Liver (tissue), 9 donors: Measurements from ENCODE around the gene MAPKAP1. TPM values are rescaled to one million over a fixed set of nuclear protein-coding genes. Genes with fewer than 3 reads are reported as not detected.

ENCODE experiments used
- DNase-seq: peaks from one replicate; pipeline ENCODE4 v3.0.0-alpha.2; 2017; ENCODE audit warnings: low spot score
- H3K27ac ChIP-seq, 2 donors: one replicate each; pipeline ENCODE4 v1.7.0; 2013; ENCODE audit warnings: inconsistent platforms in 2 of 2, low read length in 2 of 2, control low read depth in 1 of 2, low read depth in 1 of 2, mild to moderate bottlenecking in 1 of 2
- H3K27me3 ChIP-seq, 4 donors: one replicate each; pipeline versions ENCODE4 v1.6.1 to v1.7.0; 2013; ENCODE audit warnings: low read length in 3 of 4, inconsistent platforms in 1 of 4, mild to moderate bottlenecking in 1 of 4, moderate library complexity in 1 of 4; ENCODE audit not compliant: control insufficient read depth in 4 of 4, insufficient read depth in 4 of 4
- H3K36me3 ChIP-seq, 4 donors: one replicate each; pipeline versions ENCODE4 v1.6.1 to v1.7.0; 2013; ENCODE audit warnings: low read length in 3 of 4, mild to moderate bottlenecking in 3 of 4, low read depth in 1 of 4, moderate library complexity in 1 of 4; ENCODE audit not compliant: control insufficient read depth in 4 of 4, insufficient read depth in 3 of 4
- H3K4me1 ChIP-seq, 4 donors: one replicate each; pipeline versions ENCODE4 v1.6.1 to v1.7.0; 2013; ENCODE audit warnings: low read length in 3 of 4, mild to moderate bottlenecking in 3 of 4, moderate library complexity in 1 of 4; ENCODE audit not compliant: control insufficient read depth in 4 of 4, insufficient read depth in 4 of 4
- H3K4me3 ChIP-seq, 3 donors: one replicate each; pipeline versions ENCODE4 v1.6.1 to v1.7.0; 2013; ENCODE audit warnings: low read length in 3 of 3, control low read depth in 1 of 3, low read depth in 1 of 3, mild to moderate bottlenecking in 1 of 3
- H3K9ac ChIP-seq, 2 donors: one replicate each; pipeline ENCODE4 v1.7.0; 2013; ENCODE audit warnings: low read length in 2 of 2, mild to moderate bottlenecking in 2 of 2, moderate library complexity in 2 of 2, control low read depth in 1 of 2, low read depth in 1 of 2
- H3K9me3 ChIP-seq, 4 donors: one replicate each; pipeline versions ENCODE4 v1.6.1 to v1.7.0; 2013; ENCODE audit warnings: low read length in 3 of 4; ENCODE audit not compliant: control insufficient read depth in 4 of 4
- ATF3 ChIP-seq: IDR thresholded peaks from 2 replicates; pipeline ENCODE4 v1.6.1; 2016; ENCODE audit warnings: antibody characterized with exemption
- CTCF ChIP-seq: fragments of 150-350 bp; IDR thresholded peaks from 2 replicates; pipeline ENCODE4 v1.5.1; 2017; ENCODE audit warnings: improper control_type of control experiment, low read depth, low read length; ENCODE audit not compliant: missing input control
- EGR1 ChIP-seq, 2 donors: IDR thresholded peaks; 2 replicates each; pipeline ENCODE4 v1.6.1; 2016 to 2018; ENCODE audit warnings: antibody characterized with exemption in 2 of 2, low read depth in 2 of 2
- FOXA1 ChIP-seq: IDR thresholded peaks from 2 replicates; pipeline ENCODE4 v1.6.1; 2016; ENCODE audit warnings: antibody characterized with exemption
- FOXA2 ChIP-seq: IDR thresholded peaks from 2 replicates; pipeline ENCODE4 v1.6.1; 2016; ENCODE audit warnings: antibody characterized with exemption
- GABPA ChIP-seq, 2 donors: IDR thresholded peaks in 1 of 2; conservative IDR thresholded peaks in 1 of 2; 2 replicates each; pipeline ENCODE4 v1.6.1; 2016; ENCODE audit warnings: antibody characterized with exemption in 2 of 2, mild to moderate bottlenecking in 1 of 2, moderate library complexity in 1 of 2
- HNF4A ChIP-seq, 2 donors: conservative IDR thresholded peaks; 2 replicates each; pipeline ENCODE4 v1.6.1; 2016; ENCODE audit warnings: antibody characterized with exemption in 2 of 2, mild to moderate bottlenecking in 2 of 2
- JUND ChIP-seq, 2 donors: IDR thresholded peaks; 2 replicates each; pipeline ENCODE4 v1.6.1; 2016; ENCODE audit warnings: antibody characterized with exemption in 2 of 2
- MAX ChIP-seq: IDR thresholded peaks from 2 replicates; pipeline ENCODE4 v1.6.1; 2016; ENCODE audit warnings: antibody characterized with exemption
- NR2F2 ChIP-seq: IDR thresholded peaks from 2 replicates; pipeline ENCODE4 v1.6.1; 2016; ENCODE audit warnings: antibody characterized with exemption
- RAD21 ChIP-seq, 2 donors: IDR thresholded peaks; 2 replicates each; pipeline ENCODE4 v1.6.1; 2016; ENCODE audit warnings: antibody characterized with exemption in 2 of 2, mild to moderate bottlenecking in 2 of 2
- REST ChIP-seq: IDR thresholded peaks from 2 replicates; pipeline ENCODE4 v1.6.1; 2016; ENCODE audit warnings: antibody characterized with exemption, mild to moderate bottlenecking
- RXRA ChIP-seq, 2 donors: IDR thresholded peaks; 2 replicates each; pipeline ENCODE4 v1.6.1; 2017 to 2018; ENCODE audit warnings: antibody characterized with exemption in 2 of 2, mild to moderate bottlenecking in 1 of 2
- SP1 ChIP-seq: IDR thresholded peaks from 2 replicates; pipeline ENCODE4 v1.6.1; 2018; ENCODE audit warnings: antibody characterized with exemption, mild to moderate bottlenecking
- TAF1 ChIP-seq: conservative IDR thresholded peaks from 2 replicates; pipeline ENCODE4 v1.6.1; 2016; ENCODE audit warnings: antibody characterized with exemption, mild to moderate bottlenecking
- YY1 ChIP-seq: IDR thresholded peaks from 2 replicates; pipeline ENCODE4 v1.6.1; 2016; ENCODE audit warnings: antibody characterized with exemption, mild to moderate bottlenecking
- ZBTB33 ChIP-seq: IDR thresholded peaks from 2 replicates; pipeline ENCODE4 v1.6.1; 2016; ENCODE audit warnings: antibody characterized with exemption
- WGBS: extraction: QIAGEN DNeasy Blood & Tissue Kit; methylation state at CpG from one replicate; pipeline ENCODE4 v1.1.7; 2013; 5-methylcytosine and 5-hydroxymethylcytosine counted together
- polyA plus RNA-seq, 2 donors: library from polyadenylated mRNA; stranded (reverse) in 1 of 2; unstranded in 1 of 2; fragments of 200-250 nt in 1 of 2; fragments of >200 nt in 1 of 2; fragmentation: Nextera tagmentation in 1 of 2; extraction: Ambion mirVana in 1 of 2; gene quantifications; one replicate each; pipeline versions ENCODE4 v1.2.1 to v1.2.3, GENCODE V29; 2013 to 2015
- total RNA-seq, 2 donors: library from RNA; depleted of rRNA; stranded (reverse); fragments of >200 nt; gene quantifications; one replicate each; pipeline ENCODE4 v1.2.3, GENCODE V29; 2014
- donor health status: healthy.
- donor health status: healthy.
- donor health status: healthy.
- donor health status: healthy.
- donor health status: healthy.

Gene MAPKAP1
- total and polyA plus RNA-seq, 4 donors = 23.6 to 55.9 (median 32.7) TPM

- no peak overlapping the region for H3K9ac ChIP-seq
- H3K27me3 ChIP-seq = no peaks in the 10 kb centered on the region
- no peak overlapping the region for H3K4me3 ChIP-seq
- TF ChIP-seq FOXA2 = no peak
- no peak for TF ChIP-seq NR2F2
- no peak for TF ChIP-seq HNF4A (conservative IDR thresholded peaks at IDR 0.05)
- no peak for TF ChIP-seq JUND (IDR thresholded peaks at IDR 0.05)
- TF ChIP-seq REST = no peak
- TF ChIP-seq FOXA1 = no peak
- TF ChIP-seq CTCF = no peak
- TF ChIP-seq GABPA (IDR thresholded peaks at IDR 0.05 in 1 of 2, conservative IDR thresholded peaks at IDR 0.05 in 1 of 2) = no peak
- TF ChIP-seq YY1 = no peak
- TF ChIP-seq EGR1 (IDR thresholded peaks at IDR 0.05; ENCODE audit: low read depth in 2 of 2) = no peak
- TF ChIP-seq TAF1 = no peak
- no peaks in the 10 kb centered on the region for H3K36me3 ChIP-seq
- H3K4me1 ChIP-seq = peaks cover 2 to 18% (median 11%) of the 10 kb centered on the region in 4 donors
- no peak overlapping the region for H3K27ac ChIP-seq
- DNase-seq = no peak
- 89% methylated on average over 2 of the region's 2 CpGs for WGBS
- H3K9me3 ChIP-seq = no peaks in the 10 kb centered on the region
Measured at GRCh38 chr9:125635888-125636287, 71.1 kb downstream of the MAPKAP1 start.

GRCh38 chr9:125634040-125634717 is 72.8 kb downstream of the MAPKAP1 start:
- WGBS = 74% methylated on average over 5 of the region's 5 CpGs
- TF ChIP-seq YY1 (no peak), FOXA1 (no peak), REST (no peak), RXRA (IDR thresholded peaks at IDR 0.05) (no peak), GABPA (IDR thresholded peaks at IDR 0.05 in 1 of 2, conservative IDR thresholded peaks at IDR 0.05 in 1 of 2) (no peak), SP1 (no peak), EGR1 (IDR thresholded peaks at IDR 0.05; ENCODE audit: low read depth in 2 of 2) (no peak), FOXA2 (no peak), CTCF (no peak), ZBTB33 (no peak), RAD21 (IDR thresholded peaks at IDR 0.05) (no peak), JUND (IDR thresholded peaks at IDR 0.05) (no peak), MAX (no peak), ATF3 (no peak), NR2F2 (no peak)
- no peaks in the 10 kb centered on the region for H3K36me3 ChIP-seq
- no peak overlapping the region for H3K4me3 ChIP-seq
- no peak overlapping the region for H3K27ac ChIP-seq
- H3K27me3 ChIP-seq = no peaks in the 10 kb centered on the region
- peaks cover 2 to 18% (median 11%) of the 10 kb centered on the region in 4 donors for H3K4me1 ChIP-seq
- H3K9me3 ChIP-seq = no peaks in the 10 kb centered on the region
- H3K9ac ChIP-seq = no peak overlapping the region
- no peak for DNase-seq
